Measurements from ENCODE around the gene GADD45G. TPM values are rescaled to one million over a fixed set of nuclear protein-coding genes. Genes with fewer than 3 reads are reported as not detected.

The GADD45G gene
- polyA plus RNA-seq, 1 of the 3 experiments (the other 2 are of a cell fraction): 1.3 TPM

- TF ChIP-seq ZBTB33 (IDR thresholded peaks at IDR 0.05; ENCODE audit: borderline replicate concordance, low read depth) (no peak), FOXJ3 (CRISPR knock-in tag; IDR thresholded peaks at IDR 0.05) (no peak), CHD2 (IDR thresholded peaks at IDR 0.05; ENCODE audit: low read length, partially characterized antibody) (no peak), CTCF (IDR thresholded peaks at IDR 0.05) (no peak), EZH2phosphoT487 (IDR thresholded peaks at IDR 0.05; ENCODE audit: borderline replicate concordance, low read depth) (no peak)
These were observed 4.0 kb upstream of the GADD45G start (continued) for GRCh38 chr9:89600831-89601230.

DNA sequence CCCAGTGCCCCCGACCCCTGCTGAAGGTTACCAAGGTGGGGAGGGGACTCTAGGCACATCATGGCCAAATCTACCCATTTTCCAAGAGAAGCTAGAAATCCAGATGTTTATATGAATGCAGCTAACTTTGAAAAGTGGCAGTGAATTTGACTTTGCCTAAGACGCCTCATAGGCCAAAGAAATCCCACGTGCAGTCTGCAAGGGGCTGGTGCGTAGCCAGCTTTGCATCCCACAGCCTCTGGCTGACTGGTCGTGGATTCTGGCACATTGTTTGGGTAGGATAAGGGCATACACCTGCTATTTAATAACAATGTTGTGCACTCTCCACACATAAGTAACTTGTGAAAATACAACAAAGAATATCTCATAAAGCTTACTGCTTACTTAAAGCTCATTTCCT, 3.5 kb upstream of the GADD45G start:
- TF ChIP-seq, protein P1, sequence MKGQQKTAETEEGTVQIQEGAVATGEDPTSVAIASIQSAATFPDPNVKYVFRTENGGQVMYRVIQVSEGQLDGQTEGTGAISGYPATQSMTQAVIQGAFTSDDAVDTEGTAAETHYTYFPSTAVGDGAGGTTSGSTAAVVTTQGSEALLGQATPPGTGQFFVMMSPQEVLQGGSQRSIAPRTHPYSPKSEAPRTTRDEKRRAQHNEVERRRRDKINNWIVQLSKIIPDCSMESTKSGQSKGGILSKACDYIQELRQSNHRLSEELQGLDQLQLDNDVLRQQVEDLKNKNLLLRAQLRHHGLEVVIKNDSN (IDR thresholded peaks at IDR 0.05; ENCODE audit: borderline replicate concordance, low read depth): no peak
- TF ChIP-seq POLR2AphosphoS5 (IDR thresholded peaks at IDR 0.05; ENCODE audit: low read depth, low read length): no peak
- no peak for TF ChIP-seq MXI1 (IDR thresholded peaks at IDR 0.05; ENCODE audit: low read depth, low read length)
- no peak for TF ChIP-seq CHD2 (IDR thresholded peaks at IDR 0.05; ENCODE audit: low read length, partially characterized antibody)
- no peak for TF ChIP-seq FOXM1 (IDR thresholded peaks at IDR 0.05; ENCODE audit: low read depth)
- TF ChIP-seq, protein P2, sequence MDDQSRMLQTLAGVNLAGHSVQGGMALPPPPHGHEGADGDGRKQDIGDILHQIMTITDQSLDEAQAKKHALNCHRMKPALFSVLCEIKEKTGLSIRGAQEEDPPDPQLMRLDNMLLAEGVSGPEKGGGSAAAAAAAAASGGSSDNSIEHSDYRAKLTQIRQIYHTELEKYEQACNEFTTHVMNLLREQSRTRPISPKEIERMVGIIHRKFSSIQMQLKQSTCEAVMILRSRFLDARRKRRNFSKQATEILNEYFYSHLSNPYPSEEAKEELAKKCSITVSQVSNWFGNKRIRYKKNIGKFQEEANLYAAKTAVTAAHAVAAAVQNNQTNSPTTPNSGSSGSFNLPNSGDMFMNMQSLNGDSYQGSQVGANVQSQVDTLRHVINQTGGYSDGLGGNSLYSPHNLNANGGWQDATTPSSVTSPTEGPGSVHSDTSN (IDR thresholded peaks at IDR 0.05): no peak
- TF ChIP-seq MEF2A (IDR thresholded peaks at IDR 0.05; ENCODE audit: borderline replicate concordance, low read depth): no peak
- TF ChIP-seq RXRA (IDR thresholded peaks at IDR 0.05; ENCODE audit: borderline replicate concordance, low read depth): no peak
- TF ChIP-seq FOXJ3 (CRISPR knock-in tag; IDR thresholded peaks at IDR 0.05): no peak
- no peak for TF ChIP-seq NRF1 (IDR thresholded peaks at IDR 0.05; ENCODE audit: low read depth, low read length)
- TF ChIP-seq SMC3 (IDR thresholded peaks at IDR 0.05; ENCODE audit: low read depth, low read length): no peak
- no peak for TF ChIP-seq REST (IDR thresholded peaks at IDR 0.05; ENCODE audit: low read depth, low read length)
- TF ChIP-seq RCOR1 (IDR thresholded peaks at IDR 0.05; ENCODE audit: low read length): no peak
- TF ChIP-seq GABPA (IDR thresholded peaks at IDR 0.05; ENCODE audit: low read depth): no peak
- no peak overlapping the region for H3K4me3 ChIP-seq (ENCODE audit: low read depth in 2 of 2, low read length in 1 of 2)
- no peaks in the 10 kb centered on the region for H3K79me2 ChIP-seq (ENCODE audit: insufficient read depth)
- ChIA-PET CTCF (interaction anchor here (0.7 to 17.1 kb wide), 10 partner anchors 8 to 502 kb away, joined by 3 to 604 read pairs (median 4); no protein-coding TSS in a partner anchor), POLR2A (no interaction called here)
- no peak overlapping the region for H3K4me2 ChIP-seq
- no peak overlapping the region for H3K9ac ChIP-seq
- no peaks in the 10 kb centered on the region for H3K36me3 ChIP-seq (replicated peaks in 1 of 2; ENCODE audit: control insufficient read depth in 1 of 2, insufficient read depth in 2 of 2, low read length in 1 of 2)
- DNase-seq: no peak
- no peak overlapping the region for H3K27ac ChIP-seq (ENCODE audit: low read depth in 2 of 2, low read length in 1 of 2)
- H3K9me2 ChIP-seq: no peaks in the 10 kb centered on the region
- H2AFZ ChIP-seq (ENCODE audit: low read depth): no peak overlapping the region
- no peaks in the 10 kb centered on the region for H3K9me3 ChIP-seq
- peaks cover 21% of the 10 kb centered on the region; the same call in 1 of the 2 replicates for H3K27me3 ChIP-seq (ENCODE audit: insufficient read depth)
- WGBS (ENCODE audit: low lambda C conversion rate): 32% methylated on average over 5 of the region's 5 CpGs
- H3K4me1 ChIP-seq (ENCODE audit: control insufficient read depth in 1 of 2, insufficient read depth in 2 of 2, low read depth in 1 of 2, low read length in 1 of 2): peaks cover 18 to 28% of the 10 kb centered on the region in 2 experiments; a peak in 3 of 4 replicates
- peaks cover 18% of the 10 kb centered on the region for H3F3A ChIP-seq (replicated peaks; ENCODE audit: insufficient read depth)
- no peaks in the 10 kb centered on the region for H4K20me1 ChIP-seq (ENCODE audit: insufficient read depth)
